K562 (cell line): ENCODE results near the gene MRAP2. TPM values are rescaled to one million over a fixed set of nuclear protein-coding genes. Genes with fewer than 3 reads are reported as not detected.

ENCODE experiments used
- ATAC-seq: fragments of 200-7000 bp; cut with Tn5 transposase; 3 replicates; pipeline ENCODE4 v1.9.1; 2020; ENCODE audit warnings: moderate library complexity
- BruUV-seq: library from RNA; stranded (reverse); fragments of 400-500 nt; replicated peaks from 2 replicates; lab custom pipeline; 2021; lab: Mats Ljungman, UMichigan
- CTCF ChIA-PET: fragments of 300-600 bp; formaldehyde crosslinking; extraction: SDS; loops from one replicate; lab custom pipeline; 2021; ENCODE audit warnings: low intra/inter-chr PET ratio; lab: Yijun Ruan, JAX
- POLR2A ChIA-PET: fragments of 300-600, 350-650 bp; sonication (Branson Sonifier 250); formaldehyde crosslinking; extraction: SDS; loops from one replicate; lab custom pipeline; 2021; ENCODE audit warnings: antibody characterized with exemption, inconsistent platforms; lab: Yijun Ruan, JAX
- DNase-seq, 4 experiments: peaks; one replicate each; pipeline versions ENCODE4 v3.0.0 to v3.0.0-alpha.2; 2011 to 2018; ENCODE audit warnings: low spot score in 3 of 4, mixed read lengths in 3 of 4; ENCODE audit errors: extremely low read depth in 1 of 4
- FAIRE-seq: peaks from 2 replicates; lab custom pipeline; 2011; peaks lifted over from hg19 to GRCh38; lab: Jason Lieb, UNC
- H2AFZ ChIP-seq: 2 replicates; pipeline ENCODE4 v1.6.0; 2011; ENCODE audit warnings: low read depth, low read length, control low read depth, inconsistent platforms
- H3K27ac ChIP-seq: fragments of 200-600 bp; 3 replicates; pipeline ENCODE4 v1.8.0; 2011; ENCODE audit warnings: low read depth, mild to moderate bottlenecking, control low read depth, inconsistent platforms, low read length, moderate library complexity, mixed read lengths; ENCODE audit errors: extremely low read depth
- H3K27me3 ChIP-seq, 2 experiments: fragments of 300-600 bp in 1 of 2; 2 replicates in 1 of 2; 3 replicates in 1 of 2; pipeline versions ENCODE4 v1.6.0 to v1.8.0; 2011; ENCODE audit warnings: inconsistent platforms in 2 of 2, low read length in 2 of 2, mild to moderate bottlenecking in 1 of 2, mixed read lengths in 1 of 2, moderate library complexity in 1 of 2; ENCODE audit not compliant: control insufficient read depth in 2 of 2, insufficient read depth in 2 of 2
- H3K36me3 ChIP-seq: fragments of 300-600 bp; 3 replicates; pipeline ENCODE4 v1.8.0; 2011; ENCODE audit warnings: mild to moderate bottlenecking, low read length, inconsistent platforms; ENCODE audit not compliant: control insufficient read depth, insufficient read depth
- H3K4me1 ChIP-seq, 2 experiments: fragments of 200-600 bp in 1 of 2; replicated peaks in 1 of 2; 2 replicates in 1 of 2; 3 replicates in 1 of 2; pipeline versions ENCODE4 v1.5.1 to v1.8.0; 2011; ENCODE audit warnings: inconsistent platforms in 2 of 2, low read length in 2 of 2, mild to moderate bottlenecking in 1 of 2, mixed read lengths in 1 of 2, moderate library complexity in 1 of 2; ENCODE audit not compliant: control insufficient read depth in 2 of 2, insufficient read depth in 2 of 2
- H3K4me2 ChIP-seq: 2 replicates; pipeline ENCODE4 v1.6.1; 2011; ENCODE audit warnings: low read length, control low read depth, inconsistent platforms, mixed read lengths; ENCODE audit not compliant: insufficient read depth
- H3K4me3 ChIP-seq: fragments of 200-600 bp; sonication (generic), shearing (Covaris generic); 2 replicates; pipeline ENCODE4 v1.5.1; 2016; ENCODE audit warnings: control low read depth, inconsistent platforms
- H3K79me2 ChIP-seq: fragments of 200-600 bp; 3 replicates; pipeline ENCODE4 v1.8.0; 2011; ENCODE audit warnings: low read length, inconsistent platforms; ENCODE audit not compliant: control insufficient read depth, insufficient read depth
- H3K9ac ChIP-seq, 2 experiments: 2 replicates each; pipeline versions ENCODE4 v1.6.0 to v1.6.1; 2011; ENCODE audit warnings: low read depth in 2 of 2, low read length in 2 of 2, control low read depth in 1 of 2, inconsistent platforms in 1 of 2, mild to moderate bottlenecking in 1 of 2, mixed read lengths in 1 of 2; ENCODE audit not compliant: insufficient read depth in 1 of 2
- H3K9me1 ChIP-seq: one replicate; pipeline ENCODE4 v1.6.0; 2011; ENCODE audit warnings: inconsistent platforms, mild to moderate bottlenecking, low read length, moderate library complexity; ENCODE audit not compliant: control insufficient read depth, insufficient read depth
- H3K9me3 ChIP-seq: replicated peaks from 2 replicates; pipeline ENCODE4 v1.5.1; 2011; ENCODE audit warnings: low read depth, low read length, inconsistent platforms; ENCODE audit not compliant: control insufficient read depth, insufficient read depth
- H4K20me1 ChIP-seq: replicated peaks from 2 replicates; pipeline ENCODE4 v1.6.1; 2011; ENCODE audit warnings: low read length, inconsistent platforms, mixed read lengths; ENCODE audit not compliant: control insufficient read depth, insufficient read depth
- COPS2 ChIP-seq: fragments of 450-650 bp; conservative IDR thresholded peaks from 2 replicates; pipeline ENCODE4 v1.6.1; 2016; ENCODE audit warnings: mild to moderate bottlenecking, moderate library complexity
- HLTF ChIP-seq: fragments of 450-650 bp; IDR thresholded peaks from 2 replicates; pipeline ENCODE4 v1.6.1; 2016
- HSF4 ChIP-seq: fragments of 250-450 bp; sonication (Bioruptor Pico); IDR thresholded peaks from 2 replicates; pipeline ENCODE4 v2.1.2; 2022; ENCODE audit warnings: mild to moderate bottlenecking, moderate library complexity, borderline replicate concordance
- MCM2 ChIP-seq: fragments of 450-650 bp; IDR thresholded peaks from 2 replicates; pipeline ENCODE4 v1.6.1; 2017; ENCODE audit warnings: low read depth, mild to moderate bottlenecking
- NFE2 ChIP-seq: IDR thresholded peaks from 2 replicates; pipeline ENCODE4 v1.6.1; 2014; ENCODE audit warnings: antibody characterized with exemption, low read depth
- RBM17 ChIP-seq: fragments of 200-400 bp; formaldehyde crosslinking; IDR thresholded peaks from 2 replicates; pipeline ENCODE4 v1.6.1; 2017; ENCODE audit warnings: low read depth, mild to moderate bottlenecking, low read length, borderline replicate concordance
- RBM39 ChIP-seq: fragments of 200-400 bp; formaldehyde crosslinking; optimal IDR thresholded peaks from 2 replicates; pipeline ENCODE3; 2018; ENCODE audit warnings: low read depth, low read length
- RCOR1 ChIP-seq, 2 experiments: IDR thresholded peaks; 2 replicates each; pipeline ENCODE4 v1.6.1; 2012; ENCODE audit warnings: low read depth in 2 of 2, low read length in 2 of 2, borderline replicate concordance in 1 of 2, improper control_type of control experiment in 1 of 2
- TBL1XR1 ChIP-seq, 2 experiments: IDR thresholded peaks; 2 replicates each; pipeline ENCODE4 v1.6.1; 2012; ENCODE audit warnings: improper control_type of control experiment in 2 of 2, low read length in 2 of 2, mild to moderate bottlenecking in 1 of 2
- THRAP3 ChIP-seq: fragments of 450-650 bp; IDR thresholded peaks from 2 replicates; pipeline ENCODE4 v1.6.1; 2016; ENCODE audit warnings: mild to moderate bottlenecking, inconsistent platforms, borderline replicate concordance
- U2AF2 ChIP-seq: fragments of 200-400 bp; formaldehyde crosslinking; optimal IDR thresholded peaks from 2 replicates; pipeline ENCODE3; 2017; ENCODE audit warnings: low read depth, mild to moderate bottlenecking, low read length
- ZBED1 ChIP-seq: IDR thresholded peaks from 2 replicates; pipeline ENCODE4 v1.6.1; 2014
- ZFP1 ChIP-seq: fragments of 450-650 bp; formaldehyde crosslinking; IDR thresholded peaks from 2 replicates; pipeline ENCODE4 v1.4.0; 2020; ENCODE audit warnings: mild to moderate bottlenecking, mixed read lengths
- ZNF316 ChIP-seq: fragments of 450-650 bp; IDR thresholded peaks from 2 replicates; pipeline ENCODE4 v1.6.1; 2016
- ZNF384 ChIP-seq: IDR thresholded peaks from 2 replicates; pipeline ENCODE4 v1.6.1; 2012; ENCODE audit warnings: low read depth, low read length, improper control_type of control experiment
- ZNF830 ChIP-seq: fragments of 250-450 bp; sonication (Bioruptor Pico); IDR thresholded peaks from 2 replicates; pipeline ENCODE4 v1.5.0; 2021; ENCODE audit warnings: mild to moderate bottlenecking
- WGBS: fragments of 100-300 bp; shearing (Covaris generic); methylation state at CpG from one replicate; pipeline ENCODE4 v1.1.6; 2016; ENCODE audit warnings: low coverage, mixed read lengths; ENCODE audit not compliant: insufficient coverage; ENCODE audit errors: missing lambda C conversion rate; 5-methylcytosine and 5-hydroxymethylcytosine counted together
- in situ Hi-C: fragments of 300-500 bp; cut with MboI; formaldehyde crosslinking; loops from 4 replicates; pipeline ENCODE4 v1.15.0; 2018; ENCODE audit warnings: inconsistent platforms, mixed read lengths
- intact Hi-C: fragments of 100-400 bp; cut with micrococcal nuclease; formaldehyde crosslinking; loops from 2 replicates; pipeline ENCODE4 v1.14.2; 2022
- polyA plus RNA-seq, 8 experiments: library from polyadenylated mRNA; depleted of rRNA in 4 of 8; stranded (reverse) in 5 of 8; unstranded in 3 of 8; fragments of >200 nt; fragmentation: Nextera tagmentation in 2 of 8; fragmentation: Illumina TruSeq in 1 of 8; extraction: Ambion mirVana in 2 of 8; extraction: Trizol in 1 of 8; gene quantifications; 2 replicates each; pipeline versions ENCODE4 v1.2.1 to v1.2.3, GENCODE V29; 2011 to 2014; ENCODE audit warnings: inconsistent platforms in 1 of 8, missing spikeins in 1 of 8
- total RNA-seq, 7 experiments: library from RNA; depleted of rRNA in 6 of 7; stranded (reverse); fragments of >200 nt in 6 of 7; fragmentation: Illumina TruSeq in 2 of 7; extraction: Trizol in 2 of 7; gene quantifications; 2 replicates each; pipeline versions ENCODE4 v1.2.1 to v1.2.3, GENCODE V29; 2011 to 2021; ENCODE audit warnings: low replicate concordance in 1 of 7
- TF ChIP-seq, protein P1 (sequence below), 2 experiments: IDR thresholded peaks in 1 of 2; conservative IDR thresholded peaks in 1 of 2; 2 replicates each; pipeline ENCODE4 v1.6.1; 2016; ENCODE audit warnings: low read depth in 2 of 2, mild to moderate bottlenecking in 1 of 2, missing compliant biosample characterization in 1 of 2, missing genetic modification characterization in 1 of 2, moderate library complexity in 1 of 2

The MRAP2 gene
- total and polyA plus RNA-seq, 9 of the 15 experiments (the other 6 are each of a cell fraction or from before 2014, with no cell fraction given) = 5.9 to 38.9 (median 9.3) TPM

- ATAC-seq (no peak), FAIRE-seq (no peak)
These were observed 17.5 kb upstream of the MRAP2 start for GRCh38 chr6:84016029-84016428.

More at GRCh38 chr6:84016029-84016428, 17.5 kb upstream of the MRAP2 start:
- ChIA-PET POLR2A (no interaction called here), CTCF (no interaction called here)
- H3K79me2 ChIP-seq = no peaks in the 10 kb centered on the region
- no peaks in the 10 kb centered on the region; a peak in 1 of 5 replicates for H3K4me1 ChIP-seq
- 46% methylated on average over 1 of the region's 1 CpG for WGBS
- no peaks in the 10 kb centered on the region for H3K36me3 ChIP-seq
- no peak overlapping the region for H3K4me3 ChIP-seq
- intact Hi-C loops (no loop called here), in situ Hi-C loops (no loop called here)
- TF ChIP-seq HSF4 (CRISPR knock-in tag) = no peak
- TF ChIP-seq THRAP3 = no peak
- no peak for TF ChIP-seq ZBED1
- no peak for TF ChIP-seq RBM39
- no peak for TF ChIP-seq U2AF2
- TF ChIP-seq RCOR1 (IDR thresholded peaks at IDR 0.05; ENCODE audit: borderline replicate concordance in 1 of 2, low read depth in 2 of 2, low read length in 2 of 2) = no peak
- no peak for TF ChIP-seq ZFP1
- TF ChIP-seq, protein P1, sequence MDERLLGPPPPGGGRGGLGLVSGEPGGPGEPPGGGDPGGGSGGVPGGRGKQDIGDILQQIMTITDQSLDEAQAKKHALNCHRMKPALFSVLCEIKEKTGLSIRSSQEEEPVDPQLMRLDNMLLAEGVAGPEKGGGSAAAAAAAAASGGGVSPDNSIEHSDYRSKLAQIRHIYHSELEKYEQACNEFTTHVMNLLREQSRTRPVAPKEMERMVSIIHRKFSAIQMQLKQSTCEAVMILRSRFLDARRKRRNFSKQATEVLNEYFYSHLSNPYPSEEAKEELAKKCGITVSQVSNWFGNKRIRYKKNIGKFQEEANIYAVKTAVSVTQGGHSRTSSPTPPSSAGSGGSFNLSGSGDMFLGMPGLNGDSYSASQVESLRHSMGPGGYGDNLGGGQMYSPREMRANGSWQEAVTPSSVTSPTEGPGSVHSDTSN (CRISPR knock-in tag; IDR thresholded peaks at IDR 0.05; ENCODE audit: low read depth) = no peak
- TF ChIP-seq, protein P1 (tag; conservative IDR thresholded peaks at IDR 0.05; ENCODE audit: low read depth) = no peak
- no peak for TF ChIP-seq RBM17
- TF ChIP-seq NFE2 = no peak
- no peak for TF ChIP-seq ZNF316
- no peak for TF ChIP-seq TBL1XR1 (IDR thresholded peaks at IDR 0.05; ENCODE audit: low read length in 2 of 2)
- no peak for TF ChIP-seq ZNF830 (CRISPR knock-in tag)
- no peak for TF ChIP-seq COPS2
- TF ChIP-seq ZNF384 = no peak
- TF ChIP-seq MCM2 = no peak
- TF ChIP-seq HLTF = no peak
- no peaks in the 10 kb centered on the region for H3K9me1 ChIP-seq
- no peak overlapping the region for H3K9ac ChIP-seq
- DNase-seq = no peak
- no peak overlapping the region for H3K27ac ChIP-seq
- no peaks in the 10 kb centered on the region for H4K20me1 ChIP-seq
- H3K27me3 ChIP-seq = no peaks in the 10 kb centered on the region
- no peak overlapping the region for H3K4me2 ChIP-seq
- BruUV-seq = no TSS peak
- no peaks in the 10 kb centered on the region for H3K9me3 ChIP-seq
- no peak overlapping the region for H2AFZ ChIP-seq
